GM12878 (cell line): ENCODE measurements around the gene SLCO3A1.

Experiments
- BCL11A ChIP-seq: IDR thresholded peaks from 2 replicates; pipeline ENCODE4 v1.6.1; 2011; ENCODE audit warnings: low read depth, low read length
- CEBPB ChIP-seq, 2 experiments: fragments of 150-350 bp in 1 of 2; IDR thresholded peaks; 2 replicates each; pipeline ENCODE4 v1.6.1; 2012 to 2014; ENCODE audit warnings: low read depth in 2 of 2, low read length in 2 of 2, borderline replicate concordance in 1 of 2, inconsistent platforms in 1 of 2
- CHD4 ChIP-seq: fragments of 200-600 bp; sonication (generic); IDR thresholded peaks from 2 replicates; pipeline ENCODE4 v1.6.1; 2016; ENCODE audit warnings: mild to moderate bottlenecking
- EP300 ChIP-seq, 2 experiments: fragments of 150-350 bp in 1 of 2; IDR thresholded peaks; 2 replicates each; pipeline ENCODE4 v1.6.1; 2011 to 2012; ENCODE audit warnings: low read depth in 2 of 2, low read length in 2 of 2, borderline replicate concordance in 1 of 2, improper control_type of control experiment in 1 of 2, inconsistent platforms in 1 of 2; ENCODE audit not compliant: control insufficient read depth in 1 of 2
- NRF1 ChIP-seq: conservative IDR thresholded peaks from 2 replicates; pipeline ENCODE4 v1.6.1; 2011; ENCODE audit warnings: mild to moderate bottlenecking, low read depth, low read length, improper control_type of control experiment
- PAX8 ChIP-seq: fragments of 450-650 bp; IDR thresholded peaks from 2 replicates; pipeline ENCODE4 v1.6.1; 2017; ENCODE audit warnings: mild to moderate bottlenecking, moderate library complexity
- POLR2AphosphoS5 ChIP-seq: IDR thresholded peaks from 2 replicates; pipeline ENCODE4 v1.6.1; 2011; ENCODE audit warnings: mild to moderate bottlenecking, low read length, inconsistent platforms
- SMARCA5 ChIP-seq: fragments of 450-650 bp; IDR thresholded peaks from 2 replicates; pipeline ENCODE4 v1.6.1; 2017; ENCODE audit warnings: mild to moderate bottlenecking
- SMC3 ChIP-seq: IDR thresholded peaks from 2 replicates; pipeline ENCODE4 v1.6.1; 2011; ENCODE audit warnings: low read length, improper control_type of control experiment, borderline replicate concordance
- SREBF2 ChIP-seq: IDR thresholded peaks from 2 replicates; pipeline ENCODE4 v1.6.1; 2012; ENCODE audit warnings: mild to moderate bottlenecking, low read length
- TF ChIP-seq, protein P1 (sequence below), 3 experiments: IDR thresholded peaks in 2 of 3; conservative IDR thresholded peaks in 1 of 3; 2 replicates each; pipeline ENCODE4 v1.5.1; 2011; ENCODE audit warnings: low read depth in 3 of 3, low read length in 3 of 3, mild to moderate bottlenecking in 3 of 3, control low read depth in 2 of 3, moderate library complexity in 2 of 3, inconsistent platforms in 1 of 3, mixed read lengths in 1 of 3; ENCODE audit not compliant: control insufficient read depth in 2 of 3, insufficient read depth in 1 of 3; ENCODE audit errors: extremely low read depth in 1 of 3
- TF ChIP-seq, protein P2 (sequence below): IDR thresholded peaks from 2 replicates; pipeline ENCODE4 v1.6.1; 2012; ENCODE audit warnings: mild to moderate bottlenecking, low read depth, low read length

DNA sequence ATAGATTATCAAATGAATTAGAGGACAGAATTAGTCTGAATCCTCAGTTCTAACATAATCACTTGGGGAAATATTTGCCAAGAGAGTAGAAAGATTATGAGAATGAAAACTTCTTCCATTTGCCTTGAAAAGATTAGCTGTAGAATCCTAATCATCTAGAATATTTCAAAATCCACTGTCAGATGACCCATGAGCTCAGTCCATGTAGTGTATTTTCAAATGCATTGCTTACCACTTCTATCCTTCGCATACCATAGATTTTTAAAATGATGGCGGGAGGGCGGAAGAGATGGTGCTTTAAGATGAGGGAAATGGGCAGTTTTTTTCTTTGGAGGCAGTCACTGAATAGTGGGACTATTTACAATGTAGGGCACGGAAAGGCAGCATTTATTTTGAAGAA is 136.3 kb downstream of the SLCO3A1 start:
- TF ChIP-seq SREBF2 (no peak), NRF1 (no peak), BCL11A (no peak), POLR2AphosphoS5 (no peak), EP300 (IDR thresholded peaks at IDR 0.05; ENCODE audit: borderline replicate concordance in 1 of 2, control insufficient read depth in 1 of 2, low read depth in 2 of 2, low read length in 2 of 2) (no peak), CEBPB (IDR thresholded peaks at IDR 0.05; ENCODE audit: borderline replicate concordance in 1 of 2, low read depth in 2 of 2, low read length in 2 of 2) (no peak), CHD4 (no peak), SMARCA5 (no peak), SMC3 (no peak), PAX8 (no peak)
- TF ChIP-seq, protein P1, sequence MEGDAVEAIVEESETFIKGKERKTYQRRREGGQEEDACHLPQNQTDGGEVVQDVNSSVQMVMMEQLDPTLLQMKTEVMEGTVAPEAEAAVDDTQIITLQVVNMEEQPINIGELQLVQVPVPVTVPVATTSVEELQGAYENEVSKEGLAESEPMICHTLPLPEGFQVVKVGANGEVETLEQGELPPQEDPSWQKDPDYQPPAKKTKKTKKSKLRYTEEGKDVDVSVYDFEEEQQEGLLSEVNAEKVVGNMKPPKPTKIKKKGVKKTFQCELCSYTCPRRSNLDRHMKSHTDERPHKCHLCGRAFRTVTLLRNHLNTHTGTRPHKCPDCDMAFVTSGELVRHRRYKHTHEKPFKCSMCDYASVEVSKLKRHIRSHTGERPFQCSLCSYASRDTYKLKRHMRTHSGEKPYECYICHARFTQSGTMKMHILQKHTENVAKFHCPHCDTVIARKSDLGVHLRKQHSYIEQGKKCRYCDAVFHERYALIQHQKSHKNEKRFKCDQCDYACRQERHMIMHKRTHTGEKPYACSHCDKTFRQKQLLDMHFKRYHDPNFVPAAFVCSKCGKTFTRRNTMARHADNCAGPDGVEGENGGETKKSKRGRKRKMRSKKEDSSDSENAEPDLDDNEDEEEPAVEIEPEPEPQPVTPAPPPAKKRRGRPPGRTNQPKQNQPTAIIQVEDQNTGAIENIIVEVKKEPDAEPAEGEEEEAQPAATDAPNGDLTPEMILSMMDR (IDR thresholded peaks at IDR 0.05 in 2 of 3, conservative IDR thresholded peaks at IDR 0.05 in 1 of 3; ENCODE audit: control insufficient read depth in 2 of 3, extremely low read depth in 1 of 3, insufficient read depth in 1 of 3, low read depth in 3 of 3, low read length in 3 of 3): no peak
- TF ChIP-seq, protein P2, sequence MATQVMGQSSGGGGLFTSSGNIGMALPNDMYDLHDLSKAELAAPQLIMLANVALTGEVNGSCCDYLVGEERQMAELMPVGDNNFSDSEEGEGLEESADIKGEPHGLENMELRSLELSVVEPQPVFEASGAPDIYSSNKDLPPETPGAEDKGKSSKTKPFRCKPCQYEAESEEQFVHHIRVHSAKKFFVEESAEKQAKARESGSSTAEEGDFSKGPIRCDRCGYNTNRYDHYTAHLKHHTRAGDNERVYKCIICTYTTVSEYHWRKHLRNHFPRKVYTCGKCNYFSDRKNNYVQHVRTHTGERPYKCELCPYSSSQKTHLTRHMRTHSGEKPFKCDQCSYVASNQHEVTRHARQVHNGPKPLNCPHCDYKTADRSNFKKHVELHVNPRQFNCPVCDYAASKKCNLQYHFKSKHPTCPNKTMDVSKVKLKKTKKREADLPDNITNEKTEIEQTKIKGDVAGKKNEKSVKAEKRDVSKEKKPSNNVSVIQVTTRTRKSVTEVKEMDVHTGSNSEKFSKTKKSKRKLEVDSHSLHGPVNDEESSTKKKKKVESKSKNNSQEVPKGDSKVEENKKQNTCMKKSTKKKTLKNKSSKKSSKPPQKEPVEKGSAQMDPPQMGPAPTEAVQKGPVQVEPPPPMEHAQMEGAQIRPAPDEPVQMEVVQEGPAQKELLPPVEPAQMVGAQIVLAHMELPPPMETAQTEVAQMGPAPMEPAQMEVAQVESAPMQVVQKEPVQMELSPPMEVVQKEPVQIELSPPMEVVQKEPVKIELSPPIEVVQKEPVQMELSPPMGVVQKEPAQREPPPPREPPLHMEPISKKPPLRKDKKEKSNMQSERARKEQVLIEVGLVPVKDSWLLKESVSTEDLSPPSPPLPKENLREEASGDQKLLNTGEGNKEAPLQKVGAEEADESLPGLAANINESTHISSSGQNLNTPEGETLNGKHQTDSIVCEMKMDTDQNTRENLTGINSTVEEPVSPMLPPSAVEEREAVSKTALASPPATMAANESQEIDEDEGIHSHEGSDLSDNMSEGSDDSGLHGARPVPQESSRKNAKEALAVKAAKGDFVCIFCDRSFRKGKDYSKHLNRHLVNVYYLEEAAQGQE: no peak
